HepG2 (cell line): ENCODE results near the gene CDKN2A. TPM values are rescaled to one million over a fixed set of nuclear protein-coding genes. Genes with fewer than 3 reads are reported as not detected.

Source experiments
- ATAC-seq: fragments of 200-7000 bp; cut with Tn5 transposase; 3 replicates; pipeline ENCODE4 v1.9.1; 2020; ENCODE audit warnings: mild to moderate bottlenecking, moderate library complexity
- BruUV-seq: library from RNA; stranded (reverse); fragments of 400-500 nt; replicated peaks from 2 replicates; lab custom pipeline; 2021; lab: Mats Ljungman, UMichigan
- CTCF ChIA-PET: fragments of 300-600 bp; formaldehyde crosslinking; extraction: SDS; loops from one replicate; lab custom pipeline; 2021; ENCODE audit warnings: low total read pairs, inconsistent platforms, low intra/inter-chr PET ratio; lab: Yijun Ruan, JAX
- POLR2A ChIA-PET: fragments of 350-600 bp; sonication (Branson Sonifier 250); formaldehyde crosslinking; loops from one replicate; lab custom pipeline; 2020; ENCODE audit warnings: antibody characterized with exemption, inconsistent platforms; lab: Yijun Ruan, JAX
- DNase-seq: peaks from one replicate; pipeline ENCODE4 v3.0.0-alpha.2; 2015; ENCODE audit warnings: low spot score
- FAIRE-seq: peaks from 3 replicates; lab custom pipeline; 2011; peaks lifted over from hg19 to GRCh38; lab: Jason Lieb, UNC
- H2AFZ ChIP-seq: one replicate; pipeline ENCODE4 v1.6.1; 2011; ENCODE audit warnings: low read length, inconsistent platforms
- H3K27ac ChIP-seq: fragments of 300-600 bp; 3 replicates; pipeline ENCODE4 v1.8.0; 2011; ENCODE audit warnings: mixed run types, mild to moderate bottlenecking, mixed read lengths, low read length, inconsistent platforms; ENCODE audit not compliant: insufficient read depth; ENCODE audit errors: extremely low read length
- H3K27me3 ChIP-seq, 2 experiments: fragments of 200-600 bp in 1 of 2; 2 replicates in 1 of 2; 3 replicates in 1 of 2; pipeline versions ENCODE4 v1.6.0 to v1.8.0; 2011; ENCODE audit warnings: low read length in 2 of 2, mild to moderate bottlenecking in 2 of 2, moderate library complexity in 2 of 2, inconsistent platforms in 1 of 2; ENCODE audit not compliant: insufficient read depth in 2 of 2, control insufficient read depth in 1 of 2
- H3K36me3 ChIP-seq, 2 experiments: fragments of 200-600 bp in 1 of 2; replicated peaks in 1 of 2; 2 replicates in 1 of 2; 3 replicates in 1 of 2; pipeline versions ENCODE4 v1.5.1 to v1.8.0; 2011; ENCODE audit warnings: low read length in 2 of 2, inconsistent platforms in 1 of 2; ENCODE audit not compliant: insufficient read depth in 2 of 2, control insufficient read depth in 1 of 2
- H3K4me1 ChIP-seq: 2 replicates; pipeline ENCODE4 v1.5.1; 2012; ENCODE audit warnings: low read length, inconsistent platforms; ENCODE audit not compliant: insufficient read depth
- H3K4me2 ChIP-seq: 2 replicates; pipeline ENCODE4 v1.6.0; 2011; ENCODE audit warnings: low read depth, low read length, inconsistent platforms
- H3K4me3 ChIP-seq, 3 experiments: fragments of 200-600 bp in 1 of 3; sonication (generic), shearing (Covaris generic) in 1 of 3; replicated peaks in 1 of 3; 2 replicates each; pipeline ENCODE4 v1.5.1; 2011 to 2016; ENCODE audit warnings: low read length in 3 of 3, inconsistent platforms in 2 of 3, low read depth in 2 of 3, mild to moderate bottlenecking in 2 of 3, control low read depth in 1 of 3, mixed read lengths in 1 of 3; ENCODE audit not compliant: insufficient read depth in 1 of 3
- H3K79me2 ChIP-seq: one replicate; pipeline ENCODE4 v1.6.1; 2011; ENCODE audit warnings: low read length, inconsistent platforms; ENCODE audit not compliant: insufficient read depth
- H3K9ac ChIP-seq: 2 replicates; pipeline ENCODE4 v1.6.0; 2011; ENCODE audit warnings: mild to moderate bottlenecking, low read depth, low read length, inconsistent platforms; ENCODE audit not compliant: insufficient read depth
- H3K9me3 ChIP-seq: 2 replicates; pipeline ENCODE4 v1.5.1; 2012; ENCODE audit warnings: mild to moderate bottlenecking, low read length
- H4K20me1 ChIP-seq: 2 replicates; pipeline ENCODE4 v1.6.0; 2011; ENCODE audit warnings: inconsistent platforms, mild to moderate bottlenecking, low read length, moderate library complexity; ENCODE audit not compliant: insufficient read depth
- CBX1 ChIP-seq: IDR thresholded peaks from one replicate; pipeline ENCODE4 v1.6.1; 2016; ENCODE audit warnings: antibody characterized with exemption, low read depth
- E2F1 ChIP-seq: sonication (generic); formaldehyde crosslinking; IDR thresholded peaks from 2 replicates; pipeline ENCODE4 v1.5.0; 2020; ENCODE audit warnings: missing genetic modification reagents
- THRA ChIP-seq: sonication (generic); formaldehyde crosslinking; IDR thresholded peaks from 2 replicates; pipeline ENCODE4 v1.4.0; 2020; ENCODE audit warnings: missing genetic modification reagents, borderline replicate concordance
- ZNF431 ChIP-seq: sonication (generic); formaldehyde crosslinking; IDR thresholded peaks from 2 replicates; pipeline ENCODE4 v1.9.0; 2022; ENCODE audit warnings: missing genetic modification reagents, low read depth, mild to moderate bottlenecking, borderline replicate concordance
- ZNF710 ChIP-seq: sonication (generic); formaldehyde crosslinking; IDR thresholded peaks from 2 replicates; pipeline ENCODE4 v1.5.0; 2020; ENCODE audit warnings: mild to moderate bottlenecking, missing genetic modification reagents, borderline replicate concordance
- ZNF761 ChIP-seq: sonication (generic); formaldehyde crosslinking; conservative IDR thresholded peaks from 2 replicates; pipeline ENCODE4 v1.4.0; 2020; ENCODE audit warnings: mild to moderate bottlenecking, missing genetic modification reagents
- WGBS: methylation state at CpG from one replicate; pipeline ENCODE4 v1.1.6; 2017; ENCODE audit warnings: low lambda C conversion rate; 5-methylcytosine and 5-hydroxymethylcytosine counted together
- in situ Hi-C: cut with HindIII; loops from 2 replicates; pipeline ENCODE4 v1.10.0; 2017; ENCODE audit warnings: low pct_unique_long_range_greater_than_20kb; ENCODE audit not compliant: extremely low pct_ligation_motif_present
- intact Hi-C: fragments of 100-400 bp; cut with micrococcal nuclease; formaldehyde crosslinking; loops from one replicate; pipeline ENCODE4 v1.10.0; 2022; ENCODE audit not compliant: unreplicated experiment
- polyA plus RNA-seq, 8 experiments: library from polyadenylated mRNA; depleted of rRNA in 3 of 8; stranded (reverse) in 7 of 8; unstranded in 1 of 8; fragments of >200 nt; fragmentation: Illumina TruSeq in 4 of 8; extraction: Trizol in 4 of 8; gene quantifications; 2 replicates each; pipeline versions ENCODE4 v1.2.1 to v1.2.3, GENCODE V29; 2011 to 2016; ENCODE audit warnings: low read depth in 4 of 8, missing spikeins in 1 of 8, mixed read lengths in 1 of 8; ENCODE audit not compliant: insufficient read depth in 1 of 8
- total RNA-seq, 5 experiments: library from RNA; depleted of rRNA; stranded (reverse); fragments of >200 nt; fragmentation: Illumina TruSeq; extraction: Trizol; gene quantifications; 2 replicates each; pipeline ENCODE4 v1.2.3, GENCODE V29; 2016; ENCODE audit warnings: low read depth in 1 of 5
- TF ChIP-seq, protein P1 (sequence below): sonication (generic); formaldehyde crosslinking; IDR thresholded peaks from 2 replicates; pipeline ENCODE4 v1.4.0; 2020; ENCODE audit warnings: missing genetic modification reagents, borderline replicate concordance

CDKN2A gene
- total and polyA plus RNA-seq, 2 of the 13 experiments (the other 11 are each of a cell fraction or from before 2014, with no cell fraction given), result 4.2 to 4.8 TPM

DNA sequence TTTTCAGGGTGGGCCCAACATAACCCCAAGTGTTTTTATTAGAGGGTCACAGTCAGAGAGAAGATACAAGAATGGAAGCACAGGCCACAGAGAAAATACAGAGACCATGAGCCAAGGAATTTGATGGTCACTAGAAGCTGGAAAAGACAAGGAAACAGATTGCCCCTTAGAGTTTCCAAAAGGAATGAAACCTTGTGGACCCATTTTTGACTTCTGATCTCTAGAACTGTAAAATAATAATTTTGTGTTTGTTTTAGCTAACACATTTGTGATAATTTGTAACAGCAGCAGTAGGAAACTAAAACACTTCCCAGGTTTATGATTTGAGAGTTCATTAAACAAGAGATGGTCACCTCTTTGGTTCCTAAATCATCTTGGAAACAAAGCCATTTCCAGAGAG is 21.8 kb downstream of the CDKN2A start (continued):
- TF ChIP-seq E2F1 (CRISPR knock-in tag) (no peak), ZNF761 (no peak)

GRCh38 chr9:21970800-21971640 is 23.2 kb downstream of the CDKN2A start:
- Histone ChIP-seq H3K27me3 (peaks cover 0 to 36% of the 10 kb centered on the region in 2 experiments; a peak in 3 of 5 replicates), H3K4me1 (peaks cover 8% of the 10 kb centered on the region), H2AFZ (no peak overlapping the region), H4K20me1 (no peaks in the 10 kb centered on the region), H3K36me3 (no peaks in the 10 kb centered on the region), H3K27ac (no peak overlapping the region), H3K9ac (no peak overlapping the region), H3K4me3 (no peak overlapping the region), H3K79me2 (no peaks in the 10 kb centered on the region), H3K4me2 (no peak overlapping the region), H3K9me3 (no peaks in the 10 kb centered on the region)
- POLR2A ChIA-PET, result no interaction called here
- no peak for ATAC-seq
- TF ChIP-seq ZNF710, result no peak
- no peak for TF ChIP-seq THRA (CRISPR knock-in tag)
- TF ChIP-seq, protein P1, sequence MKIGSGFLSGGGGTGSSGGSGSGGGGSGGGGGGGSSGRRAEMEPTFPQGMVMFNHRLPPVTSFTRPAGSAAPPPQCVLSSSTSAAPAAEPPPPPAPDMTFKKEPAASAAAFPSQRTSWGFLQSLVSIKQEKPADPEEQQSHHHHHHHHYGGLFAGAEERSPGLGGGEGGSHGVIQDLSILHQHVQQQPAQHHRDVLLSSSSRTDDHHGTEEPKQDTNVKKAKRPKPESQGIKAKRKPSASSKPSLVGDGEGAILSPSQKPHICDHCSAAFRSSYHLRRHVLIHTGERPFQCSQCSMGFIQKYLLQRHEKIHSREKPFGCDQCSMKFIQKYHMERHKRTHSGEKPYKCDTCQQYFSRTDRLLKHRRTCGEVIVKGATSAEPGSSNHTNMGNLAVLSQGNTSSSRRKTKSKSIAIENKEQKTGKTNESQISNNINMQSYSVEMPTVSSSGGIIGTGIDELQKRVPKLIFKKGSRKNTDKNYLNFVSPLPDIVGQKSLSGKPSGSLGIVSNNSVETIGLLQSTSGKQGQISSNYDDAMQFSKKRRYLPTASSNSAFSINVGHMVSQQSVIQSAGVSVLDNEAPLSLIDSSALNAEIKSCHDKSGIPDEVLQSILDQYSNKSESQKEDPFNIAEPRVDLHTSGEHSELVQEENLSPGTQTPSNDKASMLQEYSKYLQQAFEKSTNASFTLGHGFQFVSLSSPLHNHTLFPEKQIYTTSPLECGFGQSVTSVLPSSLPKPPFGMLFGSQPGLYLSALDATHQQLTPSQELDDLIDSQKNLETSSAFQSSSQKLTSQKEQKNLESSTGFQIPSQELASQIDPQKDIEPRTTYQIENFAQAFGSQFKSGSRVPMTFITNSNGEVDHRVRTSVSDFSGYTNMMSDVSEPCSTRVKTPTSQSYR (CRISPR knock-in tag), result no peak
- no peak for TF ChIP-seq CBX1
- TF ChIP-seq ZNF431, result no peak
- no peak for TF ChIP-seq E2F1 (CRISPR knock-in tag)
- CTCF ChIA-PET, result no interaction called here
- DNase-seq, result no peak
- BruUV-seq, result no TSS peak
- intact Hi-C loops, result no loop called here
- no peak for FAIRE-seq
- in situ Hi-C loops, result no loop called here
- WGBS, result 82% methylated on average over 19 of the region's 45 CpGs
